Left ventricle myocardium inferior (tissue), 1 donor: ENCODE results near the gene AGBL2. TPM values are rescaled to one million over a fixed set of nuclear protein-coding genes. Genes with fewer than 3 reads are reported as not detected.

Experiments
- DNase-seq: peaks from one replicate; pipeline ENCODE4 v3.0.0-alpha.2; 2020
- H3K27ac ChIP-seq: fragments of 200-600 bp; replicated peaks from 2 replicates; pipeline ENCODE4 v1.8.0; 2021
- H3K27me3 ChIP-seq: fragments of 200-600 bp; 2 replicates; pipeline ENCODE4 v1.8.0; 2021; ENCODE audit warnings: low read depth
- H3K36me3 ChIP-seq: fragments of 200-600 bp; 2 replicates; pipeline ENCODE4 v1.8.0; 2021
- H3K4me1 ChIP-seq: fragments of 200-600 bp; 2 replicates; pipeline ENCODE4 v1.8.0; 2021
- H3K4me3 ChIP-seq: fragments of 200-600 bp; 2 replicates; pipeline ENCODE4 v1.8.0; 2021; ENCODE audit warnings: mild to moderate bottlenecking, moderate library complexity
- H3K9me3 ChIP-seq: fragments of 200-600 bp; replicated peaks from 2 replicates; pipeline ENCODE4 v1.8.0; 2021
- CTCF ChIP-seq: fragments of 200-600 bp; IDR thresholded peaks from 2 replicates; pipeline ENCODE4 v1.8.0; 2021; ENCODE audit warnings: antibody characterized with exemption, mild to moderate bottlenecking, borderline replicate concordance
- intact Hi-C: fragments of 100-400 bp; cut with micrococcal nuclease; formaldehyde crosslinking; loops from one replicate; pipeline ENCODE4 v1.11.0; 2022
- total RNA-seq: library from RNA; stranded (reverse); fragmentation: NEBNext Ultra II Directional; extraction: Animal tissue kit (Norgen Biotek cat#: 25700); gene quantifications from one replicate; pipeline ENCODE4 v1.2.1, GENCODE V29; 2021
- donor health status: DM: no; HTN: yes; CAD: no; lungs with severe emphysema.

Gene AGBL2
- total RNA-seq, 1 donor from 2014 or later: 0.38 TPM

- Histone ChIP-seq H3K27me3 (no peaks in the 10 kb centered on the region), H3K27ac (no peak overlapping the region), H3K9me3 (no peaks in the 10 kb centered on the region), H3K4me1 (no peaks in the 10 kb centered on the region), H3K36me3 (no peaks in the 10 kb centered on the region), H3K4me3 (no peak overlapping the region)
- intact Hi-C loops: no loop called here
- DNase-seq: no peak
- no peak for TF ChIP-seq CTCF
Measured at GRCh38 chr11:47686151-47686550, 29.0 kb downstream of the AGBL2 start.

GRCh38 chr11:47675851-47676250, 39.3 kb downstream of the AGBL2 start:
- TF ChIP-seq CTCF: no peak
- Histone ChIP-seq H3K36me3 (no peaks in the 10 kb centered on the region), H3K4me1 (no peaks in the 10 kb centered on the region), H3K27ac (no peak overlapping the region), H3K9me3 (no peaks in the 10 kb centered on the region), H3K27me3 (no peaks in the 10 kb centered on the region), H3K4me3 (no peak overlapping the region)
- no peak for DNase-seq
- intact Hi-C loops: no loop called here

- no peaks in the 10 kb centered on the region for H3K4me1 ChIP-seq
- DNase-seq: no peak
- H3K9me3 ChIP-seq: no peaks in the 10 kb centered on the region
- no peak overlapping the region for H3K4me3 ChIP-seq
- no peaks in the 10 kb centered on the region for H3K27me3 ChIP-seq
- H3K27ac ChIP-seq: no peak overlapping the region
- H3K36me3 ChIP-seq: no peaks in the 10 kb centered on the region
- intact Hi-C loops: no loop called here
- TF ChIP-seq CTCF: no peak
Measured at GRCh38 chr11:47672283-47672730, 42.9 kb downstream of the AGBL2 start.

GRCh38 chr11:47669856-47670255, 45.3 kb downstream of the AGBL2 start:
- H3K9me3 ChIP-seq: no peaks in the 10 kb centered on the region
- H3K27me3 ChIP-seq: no peaks in the 10 kb centered on the region
- no peak overlapping the region for H3K4me3 ChIP-seq
- TF ChIP-seq CTCF: no peak
- intact Hi-C loops: no loop called here
- H3K4me1 ChIP-seq: no peaks in the 10 kb centered on the region
- H3K36me3 ChIP-seq: no peaks in the 10 kb centered on the region
- DNase-seq: no peak
- H3K27ac ChIP-seq: no peak overlapping the region

GRCh38 chr11:47668665-47669064, 46.5 kb downstream of the AGBL2 start:
- Histone ChIP-seq H3K4me3 (no peak overlapping the region), H3K27me3 (no peaks in the 10 kb centered on the region), H3K4me1 (no peaks in the 10 kb centered on the region), H3K27ac (no peak overlapping the region), H3K9me3 (no peaks in the 10 kb centered on the region), H3K36me3 (no peaks in the 10 kb centered on the region)
- no peak for DNase-seq
- TF ChIP-seq CTCF: no peak
- intact Hi-C loops: no loop called here

- DNase-seq: no peak
- Histone ChIP-seq H3K36me3 (no peaks in the 10 kb centered on the region), H3K27ac (no peak overlapping the region), H3K27me3 (no peaks in the 10 kb centered on the region), H3K9me3 (no peaks in the 10 kb centered on the region), H3K4me3 (no peak overlapping the region), H3K4me1 (no peaks in the 10 kb centered on the region)
- TF ChIP-seq CTCF: no peak
- intact Hi-C loops: no loop called here
Measured at GRCh38 chr11:47667555-47667954, 47.6 kb downstream of the AGBL2 start.
